GM12878 (cell line): ENCODE data around the gene ITPR2. TPM values are rescaled to one million over a fixed set of nuclear protein-coding genes. Genes with fewer than 3 reads are reported as not detected.
A peak's percentile ranks its signal among the peaks of the same experiment; 100 is the strongest.

Source experiments
- ASH2L ChIP-seq: fragments of 300-600, 200-600 bp; sonication (generic); IDR thresholded peaks from 2 replicates; pipeline ENCODE4 v1.6.1; 2017; ENCODE audit warnings: low read depth, mild to moderate bottlenecking, borderline replicate concordance
- BRCA1 ChIP-seq: IDR thresholded peaks from 2 replicates; pipeline ENCODE4 v1.6.1; 2011; ENCODE audit warnings: low read depth, low read length, improper control_type of control experiment
- CEBPB ChIP-seq, 2 experiments: fragments of 150-350 bp in 1 of 2; IDR thresholded peaks; 2 replicates each; pipeline ENCODE4 v1.6.1; 2012 to 2014; ENCODE audit warnings: low read depth in 2 of 2, low read length in 2 of 2, borderline replicate concordance in 1 of 2, inconsistent platforms in 1 of 2
- ESRRA ChIP-seq: IDR thresholded peaks from 2 replicates; pipeline ENCODE4 v1.6.1; 2012; ENCODE audit warnings: mild to moderate bottlenecking, low read length, improper control_type of control experiment
- FOS ChIP-seq: IDR thresholded peaks from 3 replicates; pipeline ENCODE4 v1.6.1; 2011; ENCODE audit warnings: borderline replicate concordance; ENCODE audit not compliant: insufficient read length; ENCODE audit errors: extremely low read depth
- NR2C2 ChIP-seq: IDR thresholded peaks from 2 replicates; pipeline ENCODE4 v1.6.1; 2011; ENCODE audit warnings: borderline replicate concordance, low read depth; ENCODE audit not compliant: control insufficient read depth, insufficient read length
- RAD51 ChIP-seq: fragments of 450-650 bp; IDR thresholded peaks from 2 replicates; pipeline ENCODE4 v1.6.1; 2016; ENCODE audit warnings: moderate library complexity, mild to moderate bottlenecking, inconsistent platforms
- RFX5 ChIP-seq: IDR thresholded peaks from 2 replicates; pipeline ENCODE4 v1.6.1; 2011; ENCODE audit warnings: low read depth, low read length, improper control_type of control experiment
- SIX5 ChIP-seq: IDR thresholded peaks from 2 replicates; pipeline ENCODE4 v1.6.1; 2011; ENCODE audit warnings: mild to moderate bottlenecking, low read depth, low read length, moderate library complexity; ENCODE audit not compliant: severe bottlenecking
- SMAD5 ChIP-seq: IDR thresholded peaks from 2 replicates; pipeline ENCODE4 v1.6.1; 2016; ENCODE audit warnings: antibody characterized with exemption, low read depth
- SREBF1 ChIP-seq: IDR thresholded peaks from 2 replicates; pipeline ENCODE4 v1.6.1; 2012; ENCODE audit warnings: mild to moderate bottlenecking, low read length
- SREBF2 ChIP-seq: IDR thresholded peaks from 2 replicates; pipeline ENCODE4 v1.6.1; 2012; ENCODE audit warnings: mild to moderate bottlenecking, low read length
- TCF3 ChIP-seq: IDR thresholded peaks from 2 replicates; pipeline ENCODE4 v1.6.1; 2012; ENCODE audit warnings: low read depth, mild to moderate bottlenecking, low read length, borderline replicate concordance; ENCODE audit not compliant: insufficient read depth
- ZNF24 ChIP-seq: fragments of 450-650 bp; IDR thresholded peaks from 2 replicates; pipeline ENCODE4 v1.6.1; 2017; ENCODE audit warnings: antibody characterized with exemption, mild to moderate bottlenecking
- ZNF384 ChIP-seq: IDR thresholded peaks from 2 replicates; pipeline ENCODE4 v1.6.1; 2012; ENCODE audit warnings: low read depth, mild to moderate bottlenecking, low read length, improper control_type of control experiment, borderline replicate concordance
- polyA plus RNA-seq, 11 experiments: library from polyadenylated mRNA; depleted of rRNA in 4 of 11; unstranded in 6 of 11; stranded (reverse) in 5 of 11; fragments of >200 nt; fragmentation: Nextera tagmentation in 4 of 11; fragmentation: Illumina TruSeq in 1 of 11; extraction: Ambion mirVana in 4 of 11; extraction: Trizol in 1 of 11; gene quantifications; 1 replicate in 1 of 11; 2 replicates in 10 of 11; pipeline versions ENCODE4 v1.2.1 to v1.2.3, GENCODE V29; 2011 to 2016; ENCODE audit warnings: inconsistent platforms in 2 of 11, missing spikeins in 2 of 11, low read depth in 1 of 11
- total RNA-seq, 4 experiments: library from RNA; depleted of rRNA in 3 of 4; stranded (reverse); fragments of >200 nt in 3 of 4; fragmentation: Illumina TruSeq in 1 of 4; extraction: Trizol in 1 of 4; gene quantifications; 2 replicates each; pipeline versions ENCODE4 v1.2.1 to v1.2.3, GENCODE V29; 2013 to 2021
- TF ChIP-seq, protein P1 (sequence below): fragments of 450-650 bp; IDR thresholded peaks from 2 replicates; pipeline ENCODE4 v1.6.1; 2016; ENCODE audit warnings: mild to moderate bottlenecking
- TF ChIP-seq, protein P2 (sequence below): fragments of 450-650 bp; IDR thresholded peaks from 2 replicates; pipeline ENCODE4 v1.6.1; 2016; ENCODE audit warnings: mild to moderate bottlenecking, moderate library complexity, borderline replicate concordance
- TF ChIP-seq, protein P3 (sequence below): fragments of 450-650 bp; formaldehyde crosslinking; IDR thresholded peaks from 2 replicates; pipeline ENCODE4 v1.4.0; 2022; ENCODE audit warnings: mild to moderate bottlenecking, moderate library complexity

The ITPR2 gene
- total and polyA plus RNA-seq, 10 of the 15 experiments (the other 5 are each of a cell fraction or from before 2014, with no cell fraction given): 7.5 to 76.2 (median 47.1) TPM

DNA sequence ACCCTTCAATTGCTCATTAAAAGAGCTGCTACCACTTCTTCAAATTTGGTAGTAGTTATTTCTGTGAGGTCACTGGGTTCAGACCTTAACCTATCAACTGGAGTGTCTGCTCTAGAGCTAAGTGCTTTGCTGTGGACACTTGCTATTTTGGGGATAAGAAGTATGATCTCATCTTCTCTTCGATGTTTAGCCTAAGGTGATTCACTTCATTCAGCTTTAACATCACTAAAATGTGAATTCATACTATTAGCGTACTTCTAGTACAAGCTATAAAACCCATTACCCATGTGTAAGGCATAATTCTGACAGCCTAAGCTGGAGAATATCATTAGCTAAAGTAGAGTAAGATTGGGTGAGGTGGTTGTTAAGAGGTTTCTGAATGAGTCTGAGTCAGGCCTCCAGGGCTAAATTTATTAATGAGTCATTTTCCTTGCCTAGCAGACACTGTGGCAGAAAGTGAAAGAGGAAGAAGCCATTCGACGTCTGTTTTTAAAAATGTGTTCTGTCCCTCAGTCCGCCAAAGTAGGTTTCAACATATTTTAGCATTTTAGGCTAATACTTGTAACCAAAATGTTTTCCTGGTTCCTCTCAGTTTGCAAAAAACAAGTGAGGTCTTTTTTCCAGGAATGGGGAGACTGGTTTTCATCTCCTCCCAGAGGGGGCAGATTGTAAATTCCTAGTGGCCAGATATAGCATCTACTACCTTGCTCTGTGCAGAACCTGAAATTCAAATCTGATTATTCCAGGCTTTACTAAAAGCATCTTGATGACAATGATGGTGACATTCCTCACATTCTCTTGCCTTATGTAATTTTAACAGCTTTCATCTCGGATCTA lies 534.0 kb downstream of the ITPR2 start (continued):
- TF ChIP-seq RFX5 (no peak), SREBF2 (no peak), RAD51 (peak; percentile 53), SMAD5 (no peak), ZNF384 (no peak), SREBF1 (0 out of 2 replicates have a peak, but pooled peaks have one; percentile 53), ESRRA (0 out of 2 replicates have a peak, but pooled peaks have one; percentile 30), TCF3 (peak; percentile 75; the same call in 1 of the 2 replicates), BRCA1 (no peak), FOS (no peak), ZNF24 (peak; percentile 21; the same call in 1 of the 2 replicates), NR2C2 (no peak), ASH2L (no peak), SIX5 (no peak), CEBPB (IDR thresholded peaks at IDR 0.05; ENCODE audit: borderline replicate concordance in 1 of 2, low read depth in 2 of 2, low read length in 2 of 2) (peak in 1 of 2 experiments; percentile 68; a peak in 1 of 4 replicates)
- TF ChIP-seq, protein P1, sequence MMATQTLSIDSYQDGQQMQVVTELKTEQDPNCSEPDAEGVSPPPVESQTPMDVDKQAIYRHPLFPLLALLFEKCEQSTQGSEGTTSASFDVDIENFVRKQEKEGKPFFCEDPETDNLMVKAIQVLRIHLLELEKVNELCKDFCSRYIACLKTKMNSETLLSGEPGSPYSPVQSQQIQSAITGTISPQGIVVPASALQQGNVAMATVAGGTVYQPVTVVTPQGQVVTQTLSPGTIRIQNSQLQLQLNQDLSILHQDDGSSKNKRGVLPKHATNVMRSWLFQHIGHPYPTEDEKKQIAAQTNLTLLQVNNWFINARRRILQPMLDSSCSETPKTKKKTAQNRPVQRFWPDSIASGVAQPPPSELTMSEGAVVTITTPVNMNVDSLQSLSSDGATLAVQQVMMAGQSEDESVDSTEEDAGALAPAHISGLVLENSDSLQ: peak; percentile 77
- TF ChIP-seq, protein P2, sequence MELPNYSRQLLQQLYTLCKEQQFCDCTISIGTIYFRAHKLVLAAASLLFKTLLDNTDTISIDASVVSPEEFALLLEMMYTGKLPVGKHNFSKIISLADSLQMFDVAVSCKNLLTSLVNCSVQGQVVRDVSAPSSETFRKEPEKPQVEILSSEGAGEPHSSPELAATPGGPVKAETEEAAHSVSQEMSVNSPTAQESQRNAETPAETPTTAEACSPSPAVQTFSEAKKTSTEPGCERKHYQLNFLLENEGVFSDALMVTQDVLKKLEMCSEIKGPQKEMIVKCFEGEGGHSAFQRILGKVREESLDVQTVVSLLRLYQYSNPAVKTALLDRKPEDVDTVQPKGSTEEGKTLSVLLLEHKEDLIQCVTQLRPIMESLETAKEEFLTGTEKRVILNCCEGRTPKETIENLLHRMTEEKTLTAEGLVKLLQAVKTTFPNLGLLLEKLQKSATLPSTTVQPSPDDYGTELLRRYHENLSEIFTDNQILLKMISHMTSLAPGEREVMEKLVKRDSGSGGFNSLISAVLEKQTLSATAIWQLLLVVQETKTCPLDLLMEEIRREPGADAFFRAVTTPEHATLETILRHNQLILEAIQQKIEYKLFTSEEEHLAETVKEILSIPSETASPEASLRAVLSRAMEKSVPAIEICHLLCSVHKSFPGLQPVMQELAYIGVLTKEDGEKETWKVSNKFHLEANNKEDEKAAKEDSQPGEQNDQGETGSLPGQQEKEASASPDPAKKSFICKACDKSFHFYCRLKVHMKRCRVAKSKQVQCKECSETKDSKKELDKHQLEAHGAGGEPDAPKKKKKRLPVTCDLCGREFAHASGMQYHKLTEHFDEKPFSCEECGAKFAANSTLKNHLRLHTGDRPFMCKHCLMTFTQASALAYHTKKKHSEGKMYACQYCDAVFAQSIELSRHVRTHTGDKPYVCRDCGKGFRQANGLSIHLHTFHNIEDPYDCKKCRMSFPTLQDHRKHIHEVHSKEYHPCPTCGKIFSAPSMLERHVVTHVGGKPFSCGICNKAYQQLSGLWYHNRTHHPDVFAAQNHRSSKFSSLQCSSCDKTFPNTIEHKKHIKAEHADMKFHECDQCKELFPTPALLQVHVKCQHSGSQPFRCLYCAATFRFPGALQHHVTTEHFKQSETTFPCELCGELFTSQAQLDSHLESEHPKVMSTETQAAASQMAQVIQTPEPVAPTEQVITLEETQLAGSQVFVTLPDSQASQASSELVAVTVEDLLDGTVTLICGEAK: no peak
- TF ChIP-seq, protein P3, sequence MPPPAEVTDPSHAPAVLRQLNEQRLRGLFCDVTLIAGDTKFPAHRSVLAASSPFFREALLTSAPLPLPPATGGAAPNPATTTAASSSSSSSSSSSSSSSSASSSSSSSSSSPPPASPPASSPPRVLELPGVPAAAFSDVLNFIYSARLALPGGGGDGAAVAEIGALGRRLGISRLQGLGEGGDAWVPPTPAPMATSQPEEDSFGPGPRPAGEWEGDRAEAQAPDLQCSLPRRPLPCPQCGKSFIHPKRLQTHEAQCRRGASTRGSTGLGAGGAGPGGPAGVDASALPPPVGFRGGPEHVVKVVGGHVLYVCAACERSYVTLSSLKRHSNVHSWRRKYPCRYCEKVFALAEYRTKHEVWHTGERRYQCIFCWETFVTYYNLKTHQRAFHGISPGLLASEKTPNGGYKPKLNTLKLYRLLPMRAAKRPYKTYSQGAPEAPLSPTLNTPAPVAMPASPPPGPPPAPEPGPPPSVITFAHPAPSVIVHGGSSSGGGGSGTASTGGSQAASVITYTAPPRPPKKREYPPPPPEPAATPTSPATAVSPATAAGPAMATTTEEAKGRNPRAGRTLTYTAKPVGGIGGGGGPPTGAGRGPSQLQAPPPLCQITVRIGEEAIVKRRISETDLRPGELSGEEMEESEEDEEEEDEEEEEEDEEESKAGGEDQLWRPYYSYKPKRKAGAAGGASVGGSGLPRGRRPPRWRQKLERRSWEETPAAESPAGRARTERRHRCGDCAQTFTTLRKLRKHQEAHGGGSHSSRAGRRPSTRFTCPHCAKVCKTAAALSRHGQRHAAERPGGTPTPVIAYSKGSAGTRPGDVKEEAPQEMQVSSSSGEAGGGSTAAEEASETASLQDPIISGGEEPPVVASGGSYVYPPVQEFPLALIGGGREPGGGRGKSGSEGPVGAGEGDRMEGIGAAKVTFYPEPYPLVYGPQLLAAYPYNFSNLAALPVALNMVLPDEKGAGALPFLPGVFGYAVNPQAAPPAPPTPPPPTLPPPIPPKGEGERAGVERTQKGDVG: no peak
